ENCODE data around the gene RIPK4.

DNA sequence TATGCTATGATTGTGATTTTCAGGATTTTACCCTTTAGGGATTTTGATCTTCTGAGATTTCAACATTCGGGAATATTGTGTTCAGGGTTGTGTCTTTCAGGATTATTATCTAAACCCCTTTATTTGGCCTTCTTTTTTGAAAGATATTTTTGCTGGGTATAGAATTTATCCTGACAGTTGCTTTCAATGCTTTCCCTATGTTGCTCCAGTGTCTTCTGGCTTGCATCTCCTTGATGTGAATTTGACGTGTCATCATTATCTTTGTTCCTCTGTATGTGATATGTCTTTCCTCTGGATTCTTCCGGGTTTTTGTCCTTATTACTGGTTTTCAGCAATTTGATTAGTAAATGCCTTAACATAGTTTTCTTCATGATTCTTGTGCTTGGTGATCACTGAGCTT, 25.9 kb upstream of the RIPK4 start:
- TF ChIP-seq, protein P1, sequence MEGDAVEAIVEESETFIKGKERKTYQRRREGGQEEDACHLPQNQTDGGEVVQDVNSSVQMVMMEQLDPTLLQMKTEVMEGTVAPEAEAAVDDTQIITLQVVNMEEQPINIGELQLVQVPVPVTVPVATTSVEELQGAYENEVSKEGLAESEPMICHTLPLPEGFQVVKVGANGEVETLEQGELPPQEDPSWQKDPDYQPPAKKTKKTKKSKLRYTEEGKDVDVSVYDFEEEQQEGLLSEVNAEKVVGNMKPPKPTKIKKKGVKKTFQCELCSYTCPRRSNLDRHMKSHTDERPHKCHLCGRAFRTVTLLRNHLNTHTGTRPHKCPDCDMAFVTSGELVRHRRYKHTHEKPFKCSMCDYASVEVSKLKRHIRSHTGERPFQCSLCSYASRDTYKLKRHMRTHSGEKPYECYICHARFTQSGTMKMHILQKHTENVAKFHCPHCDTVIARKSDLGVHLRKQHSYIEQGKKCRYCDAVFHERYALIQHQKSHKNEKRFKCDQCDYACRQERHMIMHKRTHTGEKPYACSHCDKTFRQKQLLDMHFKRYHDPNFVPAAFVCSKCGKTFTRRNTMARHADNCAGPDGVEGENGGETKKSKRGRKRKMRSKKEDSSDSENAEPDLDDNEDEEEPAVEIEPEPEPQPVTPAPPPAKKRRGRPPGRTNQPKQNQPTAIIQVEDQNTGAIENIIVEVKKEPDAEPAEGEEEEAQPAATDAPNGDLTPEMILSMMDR (conservative IDR thresholded peaks at IDR 0.05; ENCODE audit: low read depth, low read length) = no peak
- TF ChIP-seq EZH2 (IDR thresholded peaks at IDR 0.05; ENCODE audit: borderline replicate concordance, low read depth, low read length, poor library complexity, severe bottlenecking) = no peak
